GM19023 (cell line): ENCODE results near the gene SNX13.
A peak's percentile ranks its signal among the peaks of the same experiment; 100 is the strongest.

ENCODE experiments used
- ATAC-seq: cut with Tn5 transposase; IDR thresholded peaks from one replicate; pipeline ENCODE4 v1.9.1; 2021; ENCODE audit warnings: mild to moderate bottlenecking, moderate library complexity; ENCODE audit not compliant: unreplicated experiment

SNX13 gene

GRCh38 chr7:17948526-17949238, 8.4 kb upstream of the SNX13 start:
- ATAC-seq, result no peak

GRCh38 chr7:17947620-17948019, 7.3 kb upstream of the SNX13 start:
- ATAC-seq, result no peak

- ATAC-seq, result no peak
These were observed 6.3 kb upstream of the SNX13 start for GRCh38 chr7:17946591-17946990.

- ATAC-seq, result no peak
These were observed 4.4 kb upstream of the SNX13 start for GRCh38 chr7:17944720-17945119.

- no peak for ATAC-seq
These were observed 2.7 kb upstream of the SNX13 start for GRCh38 chr7:17943006-17943405.

- no peak for ATAC-seq
These were observed 1.9 kb upstream of the SNX13 start for GRCh38 chr7:17942231-17942630.

- ATAC-seq, result no peak
These were observed 697 bp upstream of the SNX13 start for GRCh38 chr7:17940951-17941431.

GRCh38 chr7:17939606-17940301, 540 bp downstream of the SNX13 start:
- ATAC-seq, result peak; percentile 45

DNA sequence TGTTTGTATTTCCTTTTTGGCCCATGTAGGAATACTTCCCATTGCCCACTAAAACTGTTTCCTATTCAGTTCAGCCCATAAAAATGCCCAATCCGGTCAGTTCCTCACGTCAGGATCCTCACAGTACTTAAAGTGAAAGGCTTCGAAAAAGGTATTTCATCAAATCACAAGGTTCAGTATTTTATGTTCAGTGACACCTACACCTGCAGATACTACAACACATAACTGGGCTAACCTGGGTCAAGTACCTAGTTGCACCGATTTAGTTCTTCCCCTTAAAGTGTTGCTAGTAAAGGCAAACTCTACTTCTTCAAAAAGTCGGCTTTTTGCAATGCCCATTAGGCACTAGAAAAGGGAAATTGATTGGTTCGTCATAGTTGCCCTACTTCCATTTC, 1.1 kb downstream of the SNX13 start:
- no peak for ATAC-seq

GRCh38 chr7:17937506-17938120, 2.7 kb downstream of the SNX13 start:
- no peak for ATAC-seq

DNA sequence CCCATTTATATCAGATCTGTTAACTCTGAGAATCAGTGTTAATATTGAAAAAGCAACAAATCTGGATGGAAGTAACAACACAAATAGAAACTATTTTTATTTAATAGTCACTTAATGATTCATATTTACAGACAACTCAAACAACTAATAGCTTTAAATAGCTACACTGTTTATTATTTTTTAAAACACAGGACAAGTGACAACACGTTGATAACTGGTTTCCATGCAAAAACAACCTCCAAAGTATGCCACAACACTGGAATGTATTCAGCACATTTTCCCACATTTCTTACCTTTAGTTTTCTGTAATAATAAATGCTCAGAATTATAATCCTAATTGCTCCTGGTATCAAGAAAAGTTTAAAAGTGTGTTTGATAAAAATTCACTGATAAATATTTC, 4.0 kb downstream of the SNX13 start:
- ATAC-seq, result no peak

DNA sequence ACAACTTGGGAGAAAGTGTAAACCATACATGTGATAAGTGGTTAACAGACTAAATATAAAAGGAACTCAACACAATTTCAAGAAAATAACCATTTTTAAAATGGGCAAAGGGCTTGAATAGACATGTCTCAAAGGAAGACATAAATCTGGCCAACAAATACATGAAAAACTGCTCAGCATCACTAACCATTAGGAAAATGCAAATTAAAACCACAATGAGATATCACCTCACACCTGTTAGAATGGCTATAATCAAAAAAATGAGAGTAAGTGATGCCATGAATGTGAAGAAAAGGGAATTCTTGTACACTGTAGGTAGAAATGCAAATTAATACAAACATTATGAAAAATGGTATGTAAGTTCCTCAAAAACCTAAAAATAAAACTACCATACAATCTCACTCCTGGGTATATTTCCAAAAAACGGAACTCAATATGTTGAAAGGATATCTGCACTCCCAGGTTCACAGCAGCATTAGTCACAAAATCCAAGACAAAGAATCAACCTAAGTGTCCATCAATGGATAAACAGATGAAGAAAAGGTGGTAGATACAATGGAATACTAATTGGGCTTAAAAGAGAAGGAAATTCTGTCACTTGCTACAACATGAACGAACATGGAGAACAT, 5.6 kb downstream of the SNX13 start:
- no peak for ATAC-seq

GRCh38 chr7:17934094-17934493, 6.2 kb downstream of the SNX13 start:
- no peak for ATAC-seq

DNA sequence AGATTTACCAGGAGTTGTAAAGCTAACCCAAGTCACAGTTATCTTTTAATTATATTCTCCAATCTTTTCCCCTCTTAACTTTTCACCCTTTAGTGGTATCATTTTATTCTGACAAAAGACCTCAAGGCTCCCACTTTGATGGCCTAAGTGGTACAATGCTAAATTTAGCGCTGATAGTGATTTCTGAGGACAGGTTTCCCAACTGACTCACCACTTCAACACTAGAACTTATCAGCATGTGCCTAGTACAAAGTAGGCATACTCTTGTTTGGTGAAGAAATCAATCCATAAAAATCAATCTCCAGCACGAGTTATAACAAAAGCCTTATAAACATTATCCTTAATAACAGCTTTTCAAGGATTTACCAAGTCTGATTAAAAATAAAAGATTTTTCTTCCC, 7.5 kb downstream of the SNX13 start:
- ATAC-seq, result no peak

DNA sequence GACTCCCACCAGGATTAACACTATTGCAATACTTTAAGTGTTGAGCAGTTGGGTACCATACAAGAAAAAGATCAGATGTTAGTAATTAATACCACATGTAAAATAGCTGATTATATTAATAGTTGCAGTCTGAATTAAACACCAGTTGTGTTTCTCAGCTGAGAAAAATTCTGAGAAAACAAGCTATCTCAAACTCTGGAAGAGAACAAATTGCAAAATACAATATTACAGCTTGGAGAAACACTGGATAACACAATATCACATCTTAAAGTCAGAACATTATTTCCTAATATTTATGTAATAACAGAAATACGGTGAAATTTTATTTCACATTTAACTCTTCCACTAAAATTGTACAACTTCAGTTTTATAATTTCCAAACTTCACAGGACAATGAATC, 9.2 kb downstream of the SNX13 start:
- no peak for ATAC-seq

- no peak for ATAC-seq
These were observed 9.7 kb downstream of the SNX13 start for GRCh38 chr7:17930546-17930945.

DNA sequence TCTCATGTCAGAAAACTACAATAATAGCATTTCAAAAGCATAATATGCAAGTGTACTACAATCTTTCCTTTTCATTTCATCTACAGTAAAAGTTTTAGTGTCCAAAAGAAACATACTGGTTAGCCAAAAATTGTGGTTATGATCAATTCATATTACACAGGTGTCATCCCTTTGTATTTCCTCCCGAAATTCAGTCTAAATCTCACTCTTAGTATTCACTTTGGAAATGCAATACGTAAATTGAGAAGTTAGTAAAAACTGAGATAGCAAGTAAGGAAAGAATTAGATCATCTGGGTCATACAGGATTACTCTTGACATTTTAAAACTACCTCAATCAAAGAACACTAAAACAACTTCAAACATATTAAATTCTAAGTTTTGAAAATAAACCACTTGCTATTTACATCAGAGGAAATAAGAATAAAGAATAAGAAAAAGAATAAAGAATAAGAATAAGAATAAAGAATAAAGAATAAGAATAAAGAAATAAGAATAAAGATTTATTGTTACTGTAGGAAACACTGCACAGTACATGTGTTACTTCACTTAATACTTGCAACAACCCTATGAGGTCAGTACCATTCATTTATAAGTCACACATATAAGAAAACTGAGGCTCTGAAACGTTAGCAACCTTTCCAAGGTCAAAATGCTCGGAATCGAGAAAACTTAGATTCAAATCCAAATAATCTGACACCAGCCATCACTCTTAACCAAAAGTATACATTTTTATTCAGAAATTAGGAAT, 10.5 kb downstream of the SNX13 start:
- no peak for ATAC-seq

- no peak for ATAC-seq
These were observed 12.2 kb downstream of the SNX13 start for GRCh38 chr7:17928055-17928454.

GRCh38 chr7:17921857-17922416, 18.4 kb downstream of the SNX13 start:
- ATAC-seq, result no peak

- no peak for ATAC-seq
These were observed 22.5 kb downstream of the SNX13 start for GRCh38 chr7:17917842-17918241.

DNA sequence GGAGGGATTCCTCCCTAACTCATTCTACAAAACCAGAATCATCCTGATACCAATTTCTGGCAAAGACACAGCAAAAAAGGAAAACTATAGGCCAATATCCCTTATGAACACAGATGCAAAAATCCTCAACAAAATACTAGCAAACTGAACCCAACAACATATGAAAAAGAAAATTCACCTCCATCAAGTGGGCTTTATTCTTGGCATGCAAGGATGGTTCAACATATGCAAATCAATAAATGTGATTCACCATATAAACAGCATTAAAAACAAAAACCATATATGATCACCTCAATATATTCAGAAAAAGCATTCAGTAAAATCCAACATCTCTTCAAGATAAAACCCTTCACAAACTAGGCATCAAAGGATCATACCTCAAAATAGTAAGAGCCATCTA, 23.5 kb downstream of the SNX13 start:
- no peak for ATAC-seq
